Chondrocyte (in vitro differentiated cells): ENCODE data around the gene ZFYVE9. TPM values are rescaled to one million over a fixed set of nuclear protein-coding genes. Genes with fewer than 3 reads are reported as not detected.

Experiments
- DNase-seq: peaks from one replicate; pipeline ENCODE4 v3.0.0; 2021; ENCODE audit warnings: mixed read lengths, low spot score
- H3K27ac Mint-ChIP-seq: one replicate; pipeline ENCODE4 v1.8.0; 2021; ENCODE audit warnings: mild to moderate bottlenecking, moderate library complexity, mixed read lengths; ENCODE audit not compliant: unreplicated experiment
- H3K27me3 Mint-ChIP-seq: 2 replicates; pipeline ENCODE4 v1.8.0; 2021; ENCODE audit warnings: low read depth, mixed read lengths
- H3K36me3 Mint-ChIP-seq: 2 replicates; pipeline ENCODE4 v1.8.0; 2021; ENCODE audit warnings: low read depth, mixed read lengths
- H3K4me1 Mint-ChIP-seq: 2 replicates; pipeline ENCODE4 v1.8.0; 2021; ENCODE audit warnings: low read depth, mild to moderate bottlenecking, mixed read lengths
- H3K4me3 Mint-ChIP-seq: one replicate; pipeline ENCODE4 v1.8.0; 2021; ENCODE audit warnings: mild to moderate bottlenecking, moderate library complexity, mixed read lengths; ENCODE audit not compliant: unreplicated experiment
- H3K9me3 Mint-ChIP-seq: 2 replicates; pipeline ENCODE4 v1.8.0; 2021; ENCODE audit warnings: low read depth, mixed read lengths
- CTCF ChIP-seq: fragments of 200-600 bp; sonication (generic); IDR thresholded peaks from 2 replicates; pipeline ENCODE4 v1.5.0; 2021; ENCODE audit warnings: antibody characterized with exemption, mild to moderate bottlenecking, moderate library complexity
- total RNA-seq: library from RNA; stranded (reverse); gene quantifications from 3 replicates; pipeline ENCODE4 v1.2.1, GENCODE V29; 2021

ZFYVE9 gene
- total RNA-seq, 1 donor from 2014 or later = 20.9 TPM

- Mint-ChIP-seq H3K9me3 (no peaks in the 10 kb centered on the region), H3K27me3 (no peaks in the 10 kb centered on the region), H3K4me3 (no peak overlapping the region), H3K36me3 (no peaks in the 10 kb centered on the region), H3K27ac (no peak overlapping the region), H3K4me1 (no peaks in the 10 kb centered on the region)
- DNase-seq = no peak
- no peak for TF ChIP-seq CTCF
These were observed 68.2 kb downstream of the ZFYVE9 start for GRCh38 chr1:52210044-52210443.

GRCh38 chr1:52216907-52217458, 75.1 kb downstream of the ZFYVE9 start:
- H3K27me3 Mint-ChIP-seq = no peaks in the 10 kb centered on the region
- no peak overlapping the region for H3K27ac Mint-ChIP-seq
- H3K4me1 Mint-ChIP-seq = no peaks in the 10 kb centered on the region
- peaks cover 20% of the 10 kb centered on the region for H3K36me3 Mint-ChIP-seq
- peaks cover 12% of the 10 kb centered on the region for H3K9me3 Mint-ChIP-seq
- no peak for TF ChIP-seq CTCF
- no peak overlapping the region for H3K4me3 Mint-ChIP-seq
- no peak for DNase-seq

GRCh38 chr1:52225174-52225573, 83.3 kb downstream of the ZFYVE9 start:
- Mint-ChIP-seq H3K4me3 (no peak overlapping the region), H3K9me3 (peaks cover 4% of the 10 kb centered on the region), H3K27me3 (no peaks in the 10 kb centered on the region), H3K4me1 (no peaks in the 10 kb centered on the region), H3K27ac (no peak overlapping the region), H3K36me3 (peaks cover 7% of the 10 kb centered on the region)
- DNase-seq = no peak
- TF ChIP-seq CTCF = no peak

GRCh38 chr1:52229494-52229893, 87.6 kb downstream of the ZFYVE9 start:
- Mint-ChIP-seq H3K9me3 (peaks cover 4% of the 10 kb centered on the region), H3K4me3 (no peak overlapping the region), H3K36me3 (peaks cover 7% of the 10 kb centered on the region), H3K27ac (no peak overlapping the region), H3K4me1 (no peaks in the 10 kb centered on the region), H3K27me3 (no peaks in the 10 kb centered on the region)
- no peak for TF ChIP-seq CTCF
- DNase-seq = no peak

GRCh38 chr1:52233463-52233862, 91.6 kb downstream of the ZFYVE9 start:
- H3K9me3 Mint-ChIP-seq = no peaks in the 10 kb centered on the region
- peaks cover 8% of the 10 kb centered on the region for H3K4me1 Mint-ChIP-seq
- H3K4me3 Mint-ChIP-seq = no peak overlapping the region
- H3K27ac Mint-ChIP-seq = no peak overlapping the region
- no peak for DNase-seq
- H3K36me3 Mint-ChIP-seq = no peaks in the 10 kb centered on the region
- no peak for TF ChIP-seq CTCF
- no peaks in the 10 kb centered on the region for H3K27me3 Mint-ChIP-seq
